ENCODE measurements around the gene GRAMD1B.
"Not testable (repeated sequence)": the region's sequence is repeated elsewhere in the genome, so short reads cannot be mapped to it uniquely, and the experiment has no call there.

The GRAMD1B gene

DNA sequence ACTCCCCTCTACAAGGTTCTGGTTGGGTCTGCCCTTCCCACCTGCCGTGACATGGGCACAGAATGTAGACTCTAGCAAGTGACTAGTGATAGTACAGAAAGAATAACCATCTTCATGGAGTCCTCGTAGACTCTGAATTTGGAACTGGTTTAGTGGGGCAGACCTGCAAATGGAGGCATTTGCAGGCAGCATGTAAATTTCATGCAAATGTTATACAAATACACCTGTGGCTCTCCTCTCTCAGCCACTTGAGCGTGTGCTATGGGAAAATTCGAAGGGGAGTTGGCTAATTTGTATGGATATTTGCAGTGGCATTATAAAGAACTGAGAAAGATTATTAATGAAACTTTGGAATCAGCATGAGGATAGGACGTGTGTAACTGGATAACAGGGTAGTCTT lies 139.3 kb downstream of the GRAMD1B start:
- no peaks in the 10 kb centered on the region for H3K9me3 ChIP-seq (ENCODE audit: insufficient read depth, low read length, severe bottlenecking)
- H3K4me1 ChIP-seq (ENCODE audit: insufficient read depth, low read length), result no peaks in the 10 kb centered on the region
- H3K4me2 ChIP-seq (ENCODE audit: insufficient read depth, low read length), result no peak overlapping the region
- TF ChIP-seq EZH2 (IDR thresholded peaks at IDR 0.05; ENCODE audit: borderline replicate concordance, low read depth, low read length, severe bottlenecking), result no peak
- TF ChIP-seq, protein P1, sequence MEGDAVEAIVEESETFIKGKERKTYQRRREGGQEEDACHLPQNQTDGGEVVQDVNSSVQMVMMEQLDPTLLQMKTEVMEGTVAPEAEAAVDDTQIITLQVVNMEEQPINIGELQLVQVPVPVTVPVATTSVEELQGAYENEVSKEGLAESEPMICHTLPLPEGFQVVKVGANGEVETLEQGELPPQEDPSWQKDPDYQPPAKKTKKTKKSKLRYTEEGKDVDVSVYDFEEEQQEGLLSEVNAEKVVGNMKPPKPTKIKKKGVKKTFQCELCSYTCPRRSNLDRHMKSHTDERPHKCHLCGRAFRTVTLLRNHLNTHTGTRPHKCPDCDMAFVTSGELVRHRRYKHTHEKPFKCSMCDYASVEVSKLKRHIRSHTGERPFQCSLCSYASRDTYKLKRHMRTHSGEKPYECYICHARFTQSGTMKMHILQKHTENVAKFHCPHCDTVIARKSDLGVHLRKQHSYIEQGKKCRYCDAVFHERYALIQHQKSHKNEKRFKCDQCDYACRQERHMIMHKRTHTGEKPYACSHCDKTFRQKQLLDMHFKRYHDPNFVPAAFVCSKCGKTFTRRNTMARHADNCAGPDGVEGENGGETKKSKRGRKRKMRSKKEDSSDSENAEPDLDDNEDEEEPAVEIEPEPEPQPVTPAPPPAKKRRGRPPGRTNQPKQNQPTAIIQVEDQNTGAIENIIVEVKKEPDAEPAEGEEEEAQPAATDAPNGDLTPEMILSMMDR (IDR thresholded peaks at IDR 0.05; ENCODE audit: borderline replicate concordance, extremely low read depth, low read length, poor library complexity, severe bottlenecking), result no peak
- no peak overlapping the region for H3K4me3 ChIP-seq (ENCODE audit: low read depth in 1 of 2, low read length in 2 of 2)
- ATAC-seq (ENCODE audit: insufficient read depth, low read depth) (no peak), DNase-seq (no peak)
- no peaks in the 10 kb centered on the region for H3K27me3 ChIP-seq (ENCODE audit: insufficient read depth, low read length, poor library complexity)
- no peak overlapping the region for H3K27ac ChIP-seq (ENCODE audit: low read length)
- no peak overlapping the region for H2AFZ ChIP-seq (ENCODE audit: low read depth, low read length)
- no peaks in the 10 kb centered on the region for H3K36me3 ChIP-seq (ENCODE audit: insufficient read depth, low read length)
- H3K9ac ChIP-seq (ENCODE audit: low read depth, low read length), result no peak overlapping the region
- H3K79me2 ChIP-seq (ENCODE audit: insufficient read depth, low read length), result no peaks in the 10 kb centered on the region
- peaks cover 25% of the 10 kb centered on the region; the same call in 1 of the 2 replicates for H4K20me1 ChIP-seq (ENCODE audit: insufficient read depth, low read length)

DNA sequence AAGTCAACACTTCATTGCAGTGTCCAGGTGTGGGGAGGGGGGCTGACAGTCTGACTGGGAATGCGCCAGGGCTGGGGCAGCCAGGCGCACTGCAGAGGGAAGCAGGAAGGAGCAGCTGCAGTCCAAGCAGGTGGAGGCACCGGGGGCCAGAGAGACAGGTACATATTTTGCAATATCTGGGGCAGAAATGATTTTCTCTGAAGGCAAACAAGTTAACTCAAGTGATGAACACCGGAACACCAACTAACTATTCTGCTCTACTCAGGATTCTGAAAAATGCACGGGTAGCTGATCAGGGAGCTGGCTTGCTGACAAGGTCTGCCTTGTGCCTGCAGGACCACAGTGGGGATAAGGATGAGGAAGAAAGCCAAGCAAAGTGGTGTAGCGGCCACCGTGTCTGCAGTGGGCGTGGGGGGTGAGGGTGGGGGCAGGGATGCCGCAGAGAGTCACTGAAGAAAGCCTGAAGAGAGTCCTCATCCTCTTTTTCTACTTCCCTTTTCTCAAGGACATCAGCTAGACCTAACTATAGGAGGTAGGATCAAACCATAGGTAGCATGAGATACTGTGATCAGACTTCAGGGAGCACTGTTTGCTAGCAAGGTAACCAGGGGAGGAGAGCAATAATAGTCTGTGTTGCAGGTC lies 141.0 kb downstream of the GRAMD1B start:
- ATAC-seq (ENCODE audit: insufficient read depth, low read depth), result no peak

DNA sequence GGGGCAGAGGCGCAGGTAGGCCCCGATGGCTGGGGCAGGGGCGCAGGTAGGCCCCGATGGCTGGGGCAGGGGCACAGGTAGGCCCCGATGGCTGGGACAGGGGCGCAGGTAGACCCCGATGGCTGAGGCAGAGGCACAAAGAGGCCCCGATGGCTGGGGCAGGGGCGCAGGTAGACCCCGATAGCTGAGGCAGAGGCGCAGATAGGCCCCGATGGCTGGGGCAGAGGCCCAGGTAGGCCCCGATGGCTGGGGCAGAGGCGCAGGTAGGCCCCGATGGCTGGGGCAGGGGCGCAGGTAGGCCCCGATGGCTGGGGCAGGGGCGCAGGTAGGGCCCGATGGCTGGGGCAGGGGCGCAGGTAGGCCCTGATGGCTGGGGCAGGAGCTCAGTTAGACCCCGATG lies 142.7 kb downstream of the GRAMD1B start:
- H2AFZ ChIP-seq (ENCODE audit: low read depth, low read length); H3K4me2 ChIP-seq (ENCODE audit: insufficient read depth, low read length); H3K36me3 ChIP-seq (ENCODE audit: insufficient read depth, low read length); H3K4me3 ChIP-seq (ENCODE audit: low read depth in 1 of 2, low read length in 2 of 2); H3K27me3 ChIP-seq (ENCODE audit: insufficient read depth, low read length, poor library complexity); ATAC-seq (ENCODE audit: insufficient read depth, low read depth); H3K79me2 ChIP-seq (ENCODE audit: insufficient read depth, low read length); H3K9ac ChIP-seq (ENCODE audit: low read depth, low read length); H3K4me1 ChIP-seq (ENCODE audit: insufficient read depth, low read length); H3K27ac ChIP-seq (ENCODE audit: low read length); DNase-seq; H3K9me3 ChIP-seq (ENCODE audit: insufficient read depth, low read length, severe bottlenecking): not testable (repeated sequence)
- peaks cover 41% of the 10 kb centered on the region for H4K20me1 ChIP-seq (ENCODE audit: insufficient read depth, low read length)

More for the DNA sequence above, 141.0 kb downstream of the GRAMD1B start:
- Histone ChIP-seq H3K9me3 (ENCODE audit: insufficient read depth, low read length, severe bottlenecking) (no peaks in the 10 kb centered on the region), H3K4me1 (ENCODE audit: insufficient read depth, low read length) (no peaks in the 10 kb centered on the region), H3K4me2 (ENCODE audit: insufficient read depth, low read length) (no peak overlapping the region), H3K79me2 (ENCODE audit: insufficient read depth, low read length) (no peaks in the 10 kb centered on the region), H3K9ac (ENCODE audit: low read depth, low read length) (no peak overlapping the region), H3K27me3 (ENCODE audit: insufficient read depth, low read length, poor library complexity) (no peaks in the 10 kb centered on the region), H4K20me1 (ENCODE audit: insufficient read depth, low read length) (peaks cover 35% of the 10 kb centered on the region), H2AFZ (ENCODE audit: low read depth, low read length) (no peak overlapping the region), H3K27ac (ENCODE audit: low read length) (no peak overlapping the region), H3K36me3 (ENCODE audit: insufficient read depth, low read length) (no peaks in the 10 kb centered on the region), H3K4me3 (ENCODE audit: low read depth in 1 of 2, low read length in 2 of 2) (no peak overlapping the region)
- TF ChIP-seq, protein P1 (IDR thresholded peaks at IDR 0.05; ENCODE audit: borderline replicate concordance, extremely low read depth, low read length, poor library complexity, severe bottlenecking), result no peak
- TF ChIP-seq EZH2 (IDR thresholded peaks at IDR 0.05; ENCODE audit: borderline replicate concordance, low read depth, low read length, severe bottlenecking), result no peak
- no peak for DNase-seq

DNA sequence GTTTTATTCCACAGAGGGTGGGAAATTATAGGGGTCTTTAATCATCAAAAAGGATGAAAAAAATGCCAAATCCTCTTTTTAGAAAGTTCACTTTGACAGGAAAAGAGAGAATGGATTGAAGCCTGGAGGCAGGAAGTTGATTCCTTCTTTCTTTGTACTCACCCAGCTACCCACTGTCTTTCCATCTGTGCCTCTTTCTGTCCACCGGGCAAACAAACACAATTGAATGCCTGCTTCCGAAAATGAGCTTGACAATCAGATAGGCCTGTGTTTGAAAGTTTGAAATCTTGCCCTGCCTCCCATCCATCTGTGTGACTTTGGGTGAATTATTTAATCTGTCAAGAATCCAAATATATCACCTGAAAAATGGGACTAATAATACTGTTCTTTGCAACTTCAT lies 143.2 kb downstream of the GRAMD1B start:
- Histone ChIP-seq H3K4me2 (ENCODE audit: insufficient read depth, low read length) (no peak overlapping the region), H3K79me2 (ENCODE audit: insufficient read depth, low read length) (no peaks in the 10 kb centered on the region), H3K36me3 (ENCODE audit: insufficient read depth, low read length) (no peaks in the 10 kb centered on the region)

More for the DNA sequence above, 143.2 kb downstream of the GRAMD1B start:
- Histone ChIP-seq H3K4me3 (ENCODE audit: low read depth in 1 of 2, low read length in 2 of 2) (no peak overlapping the region), H4K20me1 (ENCODE audit: insufficient read depth, low read length) (peaks cover 41% of the 10 kb centered on the region), H3K9ac (ENCODE audit: low read depth, low read length) (no peak overlapping the region), H3K4me1 (ENCODE audit: insufficient read depth, low read length) (no peaks in the 10 kb centered on the region), H3K27me3 (ENCODE audit: insufficient read depth, low read length, poor library complexity) (no peaks in the 10 kb centered on the region), H3K27ac (ENCODE audit: low read length) (no peak overlapping the region), H2AFZ (ENCODE audit: low read depth, low read length) (no peak overlapping the region), H3K9me3 (ENCODE audit: insufficient read depth, low read length, severe bottlenecking) (no peaks in the 10 kb centered on the region)
- DNase-seq, result no peak
- TF ChIP-seq, protein P1 (IDR thresholded peaks at IDR 0.05; ENCODE audit: borderline replicate concordance, extremely low read depth, low read length, poor library complexity, severe bottlenecking), result no peak
- TF ChIP-seq EZH2 (IDR thresholded peaks at IDR 0.05; ENCODE audit: borderline replicate concordance, low read depth, low read length, severe bottlenecking), result no peak
- no peak for ATAC-seq (ENCODE audit: insufficient read depth, low read depth)
